Prostate gland (tissue), 2 donors: ENCODE results near the gene ATXN7.

Experiments
- CTCF ChIP-seq, 4 experiments: fragments of 200-600 bp in 2 of 4; fragments of 450-650 bp in 2 of 4; sonication (generic) in 2 of 4; IDR thresholded peaks; 1 replicate in 3 of 4; 2 replicates in 1 of 4; pipeline ENCODE4 v1.5.1; 2016 to 2019; ENCODE audit warnings: antibody characterized with exemption in 4 of 4, mild to moderate bottlenecking in 2 of 4, moderate library complexity in 2 of 4
- POLR2A ChIP-seq: fragments of 450-650 bp; IDR thresholded peaks from one replicate; pipeline ENCODE4 v1.6.1; 2016; ENCODE audit warnings: antibody characterized with exemption, mild to moderate bottlenecking
- POLR2AphosphoS5 ChIP-seq: sonication (generic); formaldehyde crosslinking; IDR thresholded peaks from one replicate; pipeline ENCODE4 v1.6.1; 2017; ENCODE audit warnings: antibody characterized with exemption

GRCh38 chr3:63974451-63974850, 110.8 kb downstream of the ATXN7 start:
- TF ChIP-seq CTCF (IDR thresholded peaks at IDR 0.05): no peak
- no peak for TF ChIP-seq POLR2AphosphoS5
- no peak for TF ChIP-seq POLR2A
